ENCODE data around the gene NCK2. TPM values are rescaled to one million over a fixed set of nuclear protein-coding genes. Genes with fewer than 3 reads are reported as not detected.

Gene NCK2
- total and polyA plus RNA-seq, 2 of the 4 experiments (the other 2 are of a cell fraction) = 15.8 to 22.2 TPM

- no peak overlapping the region for H4K91ac ChIP-seq (ENCODE audit: insufficient read depth, low read depth, low read length)
- H3K36me3 ChIP-seq (ENCODE audit: control insufficient read depth, insufficient read depth, low read length) = peaks cover 5% of the 10 kb centered on the region
- no peak overlapping the region for H4K5ac ChIP-seq (ENCODE audit: low read depth, low read length)
- ChIA-PET POLR2A (ENCODE audit: unreplicated experiment) (no interaction called here), CTCF (interaction anchor here (0.9 to 1.2 kb wide), 3 partner anchors 14 to 138 kb away, joined by 3 to 4 read pairs (median 3); no protein-coding TSS in a partner anchor)
- H4K8ac ChIP-seq (ENCODE audit: low read depth in 2 of 2, low read length in 2 of 2) = 0 out of 4 replicates have a peak overlapping the region, but pooled peaks of 1 of the 2 experiments have one; percentile 17
- H2BK5ac ChIP-seq (ENCODE audit: low read depth, low read length, poor library complexity, severe bottlenecking) = no peak overlapping the region
- in situ Hi-C loops (cut with MboI; ENCODE audit: low sequenced_read_pairs) (no loop called here), intact Hi-C loops (cut with micrococcal nuclease) (no loop called here), dilution Hi-C loops (cut with HindIII; ENCODE audit: low sequenced_read_pairs, unreplicated experiment) (no loop called here)
- H2BK20ac ChIP-seq (ENCODE audit: low read depth, low read length) = no peak overlapping the region
- H2BK120ac ChIP-seq (ENCODE audit: low read depth, low read length) = no peak overlapping the region
- WGBS, 2 experiments (ENCODE audit: extremely low coverage in 2 of 2, insufficient read length in 1 of 2) = 89% methylated on average over 5 of the region's 9 CpGs; no CpG with 5 or more reads in 1 of the 2 experiments
- H2BK15ac ChIP-seq (ENCODE audit: low read depth, low read length) = no peak overlapping the region
- H3K4me1 ChIP-seq (ENCODE audit: control insufficient read depth, insufficient read depth, low read length) = peaks cover 4% of the 10 kb centered on the region; the same call in 1 of the 2 replicates
- no peak overlapping the region for H3K56ac ChIP-seq (ENCODE audit: extremely low read depth, insufficient read depth, low read length)
- H2AK9ac ChIP-seq (replicated peaks; ENCODE audit: low read depth, low read length, poor library complexity) = peak overlapping the region; percentile 31
- H3K4me3 ChIP-seq (ENCODE audit: insufficient read depth, low read depth, low read length) = no peak overlapping the region
- no peak overlapping the region for H2AK5ac ChIP-seq (ENCODE audit: low read depth, low read length)
- no peak overlapping the region for H3K14ac ChIP-seq (replicated peaks; ENCODE audit: low read depth, low read length)
- TF ChIP-seq CEBPB (IDR thresholded peaks at IDR 0.05; ENCODE audit: low read depth, low read length) = no peak
- TF ChIP-seq RCOR1 (IDR thresholded peaks at IDR 0.05; ENCODE audit: insufficient replicate concordance, low read length) = no peak
- no peak for TF ChIP-seq CTCF (conservative IDR thresholded peaks at IDR 0.05; ENCODE audit: low read depth, low read length)
- no peak for TF ChIP-seq CHD1 (IDR thresholded peaks at IDR 0.05; ENCODE audit: low read depth, low read length)
- TF ChIP-seq FOS (IDR thresholded peaks at IDR 0.05; ENCODE audit: low read depth, low read length) = no peak
- TF ChIP-seq, protein P1, sequence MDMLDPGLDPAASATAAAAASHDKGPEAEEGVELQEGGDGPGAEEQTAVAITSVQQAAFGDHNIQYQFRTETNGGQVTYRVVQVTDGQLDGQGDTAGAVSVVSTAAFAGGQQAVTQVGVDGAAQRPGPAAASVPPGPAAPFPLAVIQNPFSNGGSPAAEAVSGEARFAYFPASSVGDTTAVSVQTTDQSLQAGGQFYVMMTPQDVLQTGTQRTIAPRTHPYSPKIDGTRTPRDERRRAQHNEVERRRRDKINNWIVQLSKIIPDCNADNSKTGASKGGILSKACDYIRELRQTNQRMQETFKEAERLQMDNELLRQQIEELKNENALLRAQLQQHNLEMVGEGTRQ (IDR thresholded peaks at IDR 0.05; ENCODE audit: low read depth, low read length) = no peak
- TF ChIP-seq MXI1 (IDR thresholded peaks at IDR 0.05; ENCODE audit: borderline replicate concordance, low read depth, low read length) = no peak
- TF ChIP-seq ELK1 (IDR thresholded peaks at IDR 0.05; ENCODE audit: borderline replicate concordance, low read depth, low read length) = no peak
- TF ChIP-seq MAZ (IDR thresholded peaks at IDR 0.05; ENCODE audit: borderline replicate concordance, low read depth, low read length) = no peak
- TF ChIP-seq RAD21 (IDR thresholded peaks at IDR 0.05; ENCODE audit: low read length) = no peak
- TF ChIP-seq RFX5 (IDR thresholded peaks at IDR 0.05; ENCODE audit: low read depth, low read length) = no peak
- no peak for TF ChIP-seq MAFK (IDR thresholded peaks at IDR 0.05; ENCODE audit: low read depth, low read length)
- TF ChIP-seq SMC3 (IDR thresholded peaks at IDR 0.05; ENCODE audit: low read depth, low read length) = no peak
- TF ChIP-seq NFE2L2 (IDR thresholded peaks at IDR 0.05; ENCODE audit: low read depth, low read length) = no peak
- TF ChIP-seq POLR2A (IDR thresholded peaks at IDR 0.05; ENCODE audit: low read depth, low read length) = no peak
- TF ChIP-seq BHLHE40 (IDR thresholded peaks at IDR 0.05; ENCODE audit: low read depth, low read length) = no peak
- no TSS peak for BruUV-seq (replicated peaks)
- DNase-seq (no peak), ATAC-seq (ENCODE audit: low read depth) (no peak)
- H3K79me1 ChIP-seq (ENCODE audit: low read depth in 1 of 2, low read length in 2 of 2) = peaks cover 37 to 78% of the 10 kb centered on the region in 2 experiments
- no peak overlapping the region for H3K18ac ChIP-seq (ENCODE audit: low read depth, low read length)
- H4K20me1 ChIP-seq (ENCODE audit: insufficient read depth, low read length) = peaks cover 46% of the 10 kb centered on the region
- H3K9ac ChIP-seq (ENCODE audit: low read depth, low read length) = no peak overlapping the region
- H2AFZ ChIP-seq (replicated peaks; ENCODE audit: low read length, poor library complexity) = peak overlapping the region; percentile 40
- H3K4me2 ChIP-seq (ENCODE audit: low read depth, low read length) = no peak overlapping the region
- no peak overlapping the region for H3K4ac ChIP-seq (ENCODE audit: low read depth, low read length)
- H3K27me3 ChIP-seq (ENCODE audit: control insufficient read depth, insufficient read depth, low read length) = no peaks in the 10 kb centered on the region
- no peak overlapping the region for H3K27ac ChIP-seq (ENCODE audit: insufficient read depth, low read length)
- peaks cover 13% of the 10 kb centered on the region for H3K9me1 ChIP-seq (ENCODE audit: insufficient read depth, low read length)
- H3K23ac ChIP-seq (ENCODE audit: low read depth, low read length) = no peak overlapping the region
- H3K9me3 ChIP-seq (ENCODE audit: control insufficient read depth, insufficient read depth, low read length) = no peaks in the 10 kb centered on the region
Measured at GRCh38 chr2:105769504-105769903, 24.8 kb downstream of the NCK2 start.

Measured in IMR-90 (cell line).